SK-N-SH treated with all-trans-retinoic acid at 6 μM for 48 hours (cell line): ENCODE measurements around the gene POMGNT1.

Source experiments
- ATAC-seq: fragments of 200-7000 bp; cut with Tn5 transposase; 3 replicates; pipeline ENCODE4 v1.9.1; 2020; ENCODE audit warnings: mild to moderate bottlenecking, moderate library complexity
- ARNTL ChIP-seq: fragments of 450-650 bp; formaldehyde crosslinking; IDR thresholded peaks from 2 replicates; pipeline ENCODE4 v1.5.0; 2020; ENCODE audit warnings: low read depth, mild to moderate bottlenecking, moderate library complexity, borderline replicate concordance
- BACH2 ChIP-seq: fragments of 250-450 bp; sonication (Bioruptor Pico); IDR thresholded peaks from 2 replicates; pipeline ENCODE4 v1.9.0; 2021; ENCODE audit warnings: mild to moderate bottlenecking, borderline replicate concordance
- CREB5 ChIP-seq: fragments of 250-450 bp; sonication (Bioruptor Pico); IDR thresholded peaks from 2 replicates; pipeline ENCODE4 v1.5.1; 2020; ENCODE audit warnings: low read depth, mild to moderate bottlenecking, moderate library complexity
- CSDC2 ChIP-seq: fragments of 250-450 bp; sonication (Bioruptor Pico); IDR thresholded peaks from 2 replicates; pipeline ENCODE4 v1.5.0; 2020; ENCODE audit warnings: mild to moderate bottlenecking, moderate library complexity
- CSRNP3 ChIP-seq: fragments of 250-450 bp; sonication (Bioruptor Pico); IDR thresholded peaks from 2 replicates; pipeline ENCODE4 v1.5.1; 2021; ENCODE audit warnings: mild to moderate bottlenecking, moderate library complexity
- ESRRG ChIP-seq: fragments of 250-450 bp; sonication (Bioruptor Pico); IDR thresholded peaks from 2 replicates; pipeline ENCODE4 v1.6.1; 2021; ENCODE audit warnings: mild to moderate bottlenecking
- GLIS3 ChIP-seq: fragments of 250-450 bp; sonication (Bioruptor Pico); IDR thresholded peaks from 2 replicates; pipeline ENCODE4 v1.5.0; 2020; ENCODE audit warnings: mild to moderate bottlenecking, moderate library complexity
- ISL1 ChIP-seq: fragments of 250-450 bp; sonication (Bioruptor Pico); IDR thresholded peaks from 2 replicates; pipeline ENCODE4 v2.1.2; 2022; ENCODE audit warnings: mild to moderate bottlenecking, moderate library complexity
- OSR1 ChIP-seq: fragments of 250-450 bp; sonication (Bioruptor Pico); IDR thresholded peaks from 2 replicates; pipeline ENCODE4 v1.8.0; 2022; ENCODE audit warnings: moderate library complexity, mild to moderate bottlenecking, inconsistent platforms
- PATZ1 ChIP-seq: fragments of 250-450 bp; sonication (Bioruptor Pico); IDR thresholded peaks from 2 replicates; pipeline ENCODE4 v1.8.0; 2020; ENCODE audit warnings: mild to moderate bottlenecking, moderate library complexity, borderline replicate concordance
- POU6F1 ChIP-seq: fragments of 250-450 bp; sonication (Bioruptor Pico); IDR thresholded peaks from 2 replicates; pipeline ENCODE4 v1.8.0; 2021; ENCODE audit warnings: low read depth, mild to moderate bottlenecking, moderate library complexity, borderline replicate concordance
- PPARA ChIP-seq: fragments of 250-450 bp; sonication (Bioruptor Pico); IDR thresholded peaks from 2 replicates; pipeline ENCODE4 v1.5.0; 2020; ENCODE audit warnings: mild to moderate bottlenecking, borderline replicate concordance
- RARB ChIP-seq: fragments of 250-450 bp; sonication (Bioruptor Pico); IDR thresholded peaks from 2 replicates; pipeline ENCODE4 v1.8.0; 2021; ENCODE audit warnings: mild to moderate bottlenecking, moderate library complexity
- SNAI2 ChIP-seq: fragments of 250-450 bp; sonication (Bioruptor Pico); IDR thresholded peaks from 2 replicates; pipeline ENCODE4 v1.5.0; 2020; ENCODE audit warnings: mild to moderate bottlenecking, moderate library complexity
- TCF4 ChIP-seq: fragments of 250-450 bp; sonication (Bioruptor Pico); IDR thresholded peaks from 2 replicates; pipeline ENCODE4 v1.8.0; 2021; ENCODE audit warnings: mild to moderate bottlenecking, moderate library complexity, borderline replicate concordance
- ZFP3 ChIP-seq: fragments of 250-450 bp; sonication (Bioruptor Pico); IDR thresholded peaks from 2 replicates; pipeline ENCODE4 v1.5.0; 2020; ENCODE audit warnings: mild to moderate bottlenecking, moderate library complexity
- ZFP30 ChIP-seq: fragments of 450-650 bp; formaldehyde crosslinking; IDR thresholded peaks from 2 replicates; pipeline ENCODE4 v1.5.0; 2022; ENCODE audit warnings: mild to moderate bottlenecking, moderate library complexity
- ZNF565 ChIP-seq: fragments of 450-650 bp; formaldehyde crosslinking; conservative IDR thresholded peaks from 2 replicates; pipeline ENCODE4 v1.5.0; 2020; ENCODE audit warnings: low read depth, mild to moderate bottlenecking, moderate library complexity
- ZNF70 ChIP-seq: fragments of 450-650 bp; formaldehyde crosslinking; IDR thresholded peaks from 2 replicates; pipeline ENCODE4 v1.5.0; 2020; ENCODE audit warnings: mild to moderate bottlenecking, moderate library complexity
- ZNF8 ChIP-seq: fragments of 450-650 bp; formaldehyde crosslinking; IDR thresholded peaks from 2 replicates; pipeline ENCODE4 v1.5.0; 2020; ENCODE audit warnings: mild to moderate bottlenecking, moderate library complexity
- TF ChIP-seq, protein P1 (sequence below): fragments of 250-450 bp; sonication (Bioruptor Pico); IDR thresholded peaks from 2 replicates; pipeline ENCODE4 v1.5.0; 2020; ENCODE audit warnings: mild to moderate bottlenecking, moderate library complexity

Gene POMGNT1

DNA sequence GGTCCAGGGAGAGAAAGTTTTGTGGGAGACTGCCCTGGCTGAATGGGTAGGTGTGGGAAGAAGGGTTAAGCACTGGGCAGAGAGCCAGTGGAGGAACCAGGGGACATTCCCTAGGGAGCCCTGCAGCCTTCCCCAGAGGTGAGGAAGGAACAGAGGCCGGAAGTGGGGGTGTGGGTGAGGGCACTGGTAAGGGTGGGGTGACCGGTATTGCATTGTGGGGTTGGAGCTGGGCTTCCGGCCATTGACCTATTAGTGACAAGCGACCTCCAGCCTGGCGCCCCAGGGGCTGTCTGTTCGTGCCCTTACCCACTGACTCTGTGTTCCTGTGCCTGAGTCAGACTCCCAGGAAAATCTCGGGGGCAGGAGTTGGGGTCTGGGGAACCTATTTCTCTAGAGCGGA, 26.9 kb downstream of the POMGNT1 start:
- TF ChIP-seq ARNTL (no peak), ZNF8 (no peak), ZNF565 (CRISPR knock-in tag) (no peak), ZFP3 (CRISPR knock-in tag) (no peak), ESRRG (CRISPR knock-in tag) (no peak), RARB (CRISPR knock-in tag) (no peak), ZNF70 (CRISPR knock-in tag) (no peak)
- TF ChIP-seq, all 23 proteins: peak for 0
- ATAC-seq: no peak

- no peak for ATAC-seq
- TF ChIP-seq GLIS3 (CRISPR knock-in tag) (no peak), CREB5 (CRISPR knock-in tag) (no peak), ZFP3 (CRISPR knock-in tag) (no peak), CSRNP3 (CRISPR knock-in tag) (no peak), ZFP30 (CRISPR knock-in tag) (no peak), RARB (CRISPR knock-in tag) (no peak), OSR1 (CRISPR knock-in tag) (no peak), PATZ1 (CRISPR knock-in tag) (no peak), ARNTL (no peak), CSDC2 (CRISPR knock-in tag) (no peak), PPARA (CRISPR knock-in tag) (no peak), BACH2 (CRISPR knock-in tag) (no peak), ESRRG (CRISPR knock-in tag) (no peak), POU6F1 (CRISPR knock-in tag) (no peak), ISL1 (CRISPR knock-in tag) (no peak), ZNF70 (CRISPR knock-in tag) (no peak), TCF4 (CRISPR knock-in tag) (no peak), ZNF8 (no peak)
- TF ChIP-seq, protein P1, sequence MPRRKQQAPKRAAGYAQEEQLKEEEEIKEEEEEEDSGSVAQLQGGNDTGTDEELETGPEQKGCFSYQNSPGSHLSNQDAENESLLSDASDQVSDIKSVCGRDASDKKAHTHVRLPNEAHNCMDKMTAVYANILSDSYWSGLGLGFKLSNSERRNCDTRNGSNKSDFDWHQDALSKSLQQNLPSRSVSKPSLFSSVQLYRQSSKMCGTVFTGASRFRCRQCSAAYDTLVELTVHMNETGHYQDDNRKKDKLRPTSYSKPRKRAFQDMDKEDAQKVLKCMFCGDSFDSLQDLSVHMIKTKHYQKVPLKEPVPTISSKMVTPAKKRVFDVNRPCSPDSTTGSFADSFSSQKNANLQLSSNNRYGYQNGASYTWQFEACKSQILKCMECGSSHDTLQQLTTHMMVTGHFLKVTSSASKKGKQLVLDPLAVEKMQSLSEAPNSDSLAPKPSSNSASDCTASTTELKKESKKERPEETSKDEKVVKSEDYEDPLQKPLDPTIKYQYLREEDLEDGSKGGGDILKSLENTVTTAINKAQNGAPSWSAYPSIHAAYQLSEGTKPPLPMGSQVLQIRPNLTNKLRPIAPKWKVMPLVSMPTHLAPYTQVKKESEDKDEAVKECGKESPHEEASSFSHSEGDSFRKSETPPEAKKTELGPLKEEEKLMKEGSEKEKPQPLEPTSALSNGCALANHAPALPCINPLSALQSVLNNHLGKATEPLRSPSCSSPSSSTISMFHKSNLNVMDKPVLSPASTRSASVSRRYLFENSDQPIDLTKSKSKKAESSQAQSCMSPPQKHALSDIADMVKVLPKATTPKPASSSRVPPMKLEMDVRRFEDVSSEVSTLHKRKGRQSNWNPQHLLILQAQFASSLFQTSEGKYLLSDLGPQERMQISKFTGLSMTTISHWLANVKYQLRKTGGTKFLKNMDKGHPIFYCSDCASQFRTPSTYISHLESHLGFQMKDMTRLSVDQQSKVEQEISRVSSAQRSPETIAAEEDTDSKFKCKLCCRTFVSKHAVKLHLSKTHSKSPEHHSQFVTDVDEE (CRISPR knock-in tag): no peak
These were observed 28.3 kb downstream of the POMGNT1 start for GRCh38 chr1:46169811-46170454.

- ATAC-seq: no peak
- no peak for TF ChIP-seq POU6F1 (CRISPR knock-in tag)
- no peak for TF ChIP-seq ZFP30 (CRISPR knock-in tag)
- no peak for TF ChIP-seq SNAI2 (CRISPR knock-in tag)
- no peak for TF ChIP-seq ZNF8
- no peak for TF ChIP-seq OSR1 (CRISPR knock-in tag)
- TF ChIP-seq ZNF70 (CRISPR knock-in tag): no peak
These were observed 29.8 kb downstream of the POMGNT1 start for GRCh38 chr1:46168477-46168876.
